ENCODE results near the gene CLMP.

CLMP gene, protein sequence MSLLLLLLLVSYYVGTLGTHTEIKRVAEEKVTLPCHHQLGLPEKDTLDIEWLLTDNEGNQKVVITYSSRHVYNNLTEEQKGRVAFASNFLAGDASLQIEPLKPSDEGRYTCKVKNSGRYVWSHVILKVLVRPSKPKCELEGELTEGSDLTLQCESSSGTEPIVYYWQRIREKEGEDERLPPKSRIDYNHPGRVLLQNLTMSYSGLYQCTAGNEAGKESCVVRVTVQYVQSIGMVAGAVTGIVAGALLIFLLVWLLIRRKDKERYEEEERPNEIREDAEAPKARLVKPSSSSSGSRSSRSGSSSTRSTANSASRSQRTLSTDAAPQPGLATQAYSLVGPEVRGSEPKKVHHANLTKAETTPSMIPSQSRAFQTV

GRCh38 chr11:123195188-123196059 is at the start of gene CLMP:
CLMP (minus strand) TSS chr11:123195248; CDS start chr11:123194940, 308 bp downstream.
- DNase-seq, result no peak

DNA sequence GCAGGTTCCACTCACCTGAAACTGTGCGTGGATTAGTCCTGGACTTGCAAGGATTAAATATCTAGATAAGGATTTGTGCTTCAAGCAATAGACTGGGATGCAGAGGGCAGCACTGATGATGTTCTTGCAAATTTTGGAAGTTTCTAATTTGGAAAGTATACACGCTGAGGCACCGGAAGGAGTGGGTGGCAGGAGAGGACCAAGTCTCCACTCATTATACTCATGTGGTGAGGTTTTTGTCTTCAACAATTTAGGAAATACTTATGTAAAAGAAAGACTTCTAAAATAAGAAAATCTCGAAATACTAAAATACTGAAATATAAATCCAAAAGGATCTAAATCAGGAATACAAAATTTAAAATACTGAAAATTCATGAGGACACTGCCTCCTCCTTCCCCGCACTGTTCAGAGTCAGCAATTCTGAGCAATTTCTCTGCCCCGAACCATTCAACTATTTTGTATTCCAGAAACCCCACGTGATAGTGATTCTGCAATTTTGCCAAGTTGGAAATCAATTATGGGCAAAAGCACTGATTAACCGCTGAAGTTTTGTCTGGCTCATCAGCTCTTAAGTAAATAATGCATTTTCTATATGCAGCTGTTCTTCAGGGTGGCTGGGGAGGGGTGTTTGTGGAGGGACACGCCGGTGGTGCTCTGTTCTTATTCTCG is 47.0 kb upstream of the CLMP start:
- no peak for DNase-seq

GRCh38 chr11:123241294-123241693 is 46.2 kb upstream of the CLMP start:
- DNase-seq, result no peak

- no peak for DNase-seq
Measured at GRCh38 chr11:123239191-123240150, 44.4 kb upstream of the CLMP start.

DNA sequence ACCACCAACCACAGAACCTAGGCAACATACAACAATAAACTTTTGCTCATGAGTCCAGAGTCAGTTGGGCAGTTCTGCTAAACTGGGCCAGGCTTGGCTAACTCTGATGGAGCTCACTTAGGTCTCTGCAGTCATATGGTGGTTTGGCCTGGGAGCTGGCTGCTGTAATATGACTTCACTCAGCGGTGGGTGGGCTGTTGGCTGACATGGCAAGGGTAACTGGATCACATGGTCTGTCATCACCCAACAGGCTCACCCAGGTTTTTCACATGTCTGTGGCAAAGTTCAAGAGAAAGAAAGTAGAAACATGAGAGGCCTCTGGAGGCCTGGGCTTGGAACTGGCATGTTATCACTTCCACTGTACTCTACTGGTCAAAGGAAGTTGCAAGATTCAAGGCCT is 43.2 kb upstream of the CLMP start:
- no peak for DNase-seq

DNA sequence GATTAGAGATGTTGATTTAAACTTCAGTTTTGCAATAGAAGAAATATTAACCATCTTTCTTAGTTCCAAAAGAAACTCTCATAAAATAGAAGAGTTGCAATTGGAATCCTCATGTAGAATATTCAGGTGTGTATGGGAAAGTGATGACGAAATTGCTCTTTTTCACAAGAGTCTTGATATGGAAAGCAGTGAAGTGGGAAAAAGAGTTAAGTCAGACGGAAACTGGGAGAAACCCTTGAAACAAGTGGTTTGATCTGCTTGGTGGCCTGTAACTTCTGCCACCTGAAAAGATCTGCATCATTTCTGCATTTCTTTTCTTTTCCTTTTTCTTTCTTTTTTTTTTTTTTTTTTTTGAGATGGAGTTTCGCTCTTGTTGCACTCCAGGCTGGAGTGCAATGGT is 41.8 kb upstream of the CLMP start:
- no peak for DNase-seq

- no peak for DNase-seq
Measured at GRCh38 chr11:123235656-123236261, 40.7 kb upstream of the CLMP start.

- DNase-seq, result no peak
Measured at GRCh38 chr11:123235117-123235655, 40.1 kb upstream of the CLMP start.

DNA sequence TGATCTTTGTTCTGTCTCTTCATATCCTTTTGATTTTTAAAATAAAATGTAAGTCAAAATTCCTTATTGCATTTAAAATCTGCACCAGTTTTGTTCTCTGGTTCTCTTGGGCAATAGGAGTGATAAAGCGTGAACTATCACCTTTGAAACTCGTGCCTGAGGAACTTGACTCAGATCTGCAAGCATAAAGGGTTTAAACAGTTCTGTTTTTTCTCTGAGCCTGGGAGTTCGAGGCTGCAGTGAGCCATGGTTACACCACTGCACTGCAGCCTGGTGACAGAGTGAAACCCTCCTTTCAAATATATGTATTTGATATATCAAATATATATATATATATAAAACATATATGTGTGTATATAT is 38.9 kb upstream of the CLMP start:
- DNase-seq, result no peak

GRCh38 chr11:123233280-123233974 is 38.4 kb upstream of the CLMP start:
- no peak for DNase-seq

- no peak for DNase-seq
Measured at GRCh38 chr11:123231777-123232176, 36.7 kb upstream of the CLMP start.

DNA sequence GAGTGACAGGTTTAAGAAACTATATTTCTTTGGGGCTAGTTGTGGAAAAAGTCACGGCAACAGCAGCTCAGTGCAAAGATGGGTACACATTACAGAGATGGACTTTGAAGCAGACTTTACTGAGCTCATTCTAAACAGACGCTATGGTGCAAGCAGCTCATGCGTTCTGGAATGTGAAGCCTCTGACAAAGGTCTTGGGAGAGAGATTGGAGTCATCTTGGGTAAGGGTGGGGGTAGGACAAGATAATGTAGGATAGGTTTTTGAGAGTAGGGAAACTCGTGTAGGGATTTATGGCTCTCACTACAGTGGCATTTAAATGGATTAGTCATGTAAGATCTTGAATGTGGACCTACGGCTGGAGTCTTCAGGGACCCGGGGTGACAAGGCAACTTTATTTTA is 36.2 kb upstream of the CLMP start:
- no peak for DNase-seq

GRCh38 chr11:123230346-123230745 is 35.3 kb upstream of the CLMP start:
- no peak for DNase-seq

GRCh38 chr11:123228496-123229163 is 33.6 kb upstream of the CLMP start:
- DNase-seq, result no peak

- no peak for DNase-seq
Measured at GRCh38 chr11:123227763-123228495, 32.9 kb upstream of the CLMP start.

DNA sequence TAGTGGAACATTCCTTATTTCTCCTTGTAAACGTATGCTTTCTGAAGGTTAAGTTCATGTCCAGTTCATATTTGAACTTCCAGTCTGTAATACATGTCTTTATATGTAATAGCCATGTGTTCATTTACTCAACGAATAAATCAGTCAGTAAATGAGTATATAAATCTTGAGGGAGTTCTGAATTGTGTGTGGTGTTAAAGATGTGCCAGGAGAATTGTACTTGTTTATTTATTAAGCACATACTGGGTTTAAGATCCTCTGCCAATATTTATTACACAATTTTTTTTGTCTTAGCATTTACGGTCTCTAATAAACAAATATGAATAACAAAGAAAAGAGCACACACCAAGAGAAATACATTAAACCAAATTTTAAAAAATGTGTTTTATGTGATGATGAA is 26.5 kb upstream of the CLMP start:
- DNase-seq, result no peak

- DNase-seq, result no peak
Measured at GRCh38 chr11:123221096-123221561, 26.1 kb upstream of the CLMP start.

- DNase-seq, result no peak
Measured at GRCh38 chr11:123219066-123219690, 24.1 kb upstream of the CLMP start.

DNA sequence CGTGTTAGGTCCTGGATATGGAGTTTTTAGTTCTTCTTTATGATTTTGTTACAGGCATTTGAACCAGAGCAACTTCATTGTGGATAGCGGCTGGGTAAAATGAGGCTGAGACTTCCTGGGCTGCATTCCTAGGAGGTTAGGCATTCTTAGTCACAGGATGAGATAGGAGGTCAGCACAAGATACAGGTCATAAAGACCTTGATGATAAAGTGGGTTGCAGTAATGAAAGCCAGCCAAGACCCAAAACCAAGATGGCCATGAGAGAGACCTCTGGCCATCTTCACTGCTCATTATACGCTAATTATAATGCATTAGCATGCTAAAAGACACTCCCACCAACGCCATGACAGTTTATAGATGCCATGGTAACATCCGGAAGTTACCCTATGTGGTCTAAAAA is 23.4 kb upstream of the CLMP start:
- no peak for DNase-seq
